ENCODE measurements around the gene NTM.

The NTM gene

DNA sequence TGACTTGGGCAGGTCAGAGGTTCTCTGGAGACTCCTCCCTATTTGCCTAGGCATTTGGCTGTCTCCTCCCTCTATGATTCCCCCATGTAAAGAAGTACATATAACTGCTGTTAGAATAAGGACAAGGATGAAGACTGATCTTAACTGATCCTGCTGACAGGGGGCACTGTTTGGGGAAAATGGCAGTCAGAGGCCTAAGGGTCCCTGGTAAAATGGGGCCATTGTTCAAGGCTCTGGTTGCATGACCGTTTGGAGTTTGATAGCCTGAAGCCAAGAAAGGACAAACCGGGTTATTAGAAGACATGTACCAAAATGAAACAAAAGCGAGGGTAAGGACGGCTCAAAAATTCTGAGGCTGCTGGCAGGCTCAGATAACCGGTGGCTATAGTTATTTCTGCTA, 712.2 kb downstream of the NTM start:
- H3K27ac ChIP-seq: no peak overlapping the region
- TF ChIP-seq, protein P1, sequence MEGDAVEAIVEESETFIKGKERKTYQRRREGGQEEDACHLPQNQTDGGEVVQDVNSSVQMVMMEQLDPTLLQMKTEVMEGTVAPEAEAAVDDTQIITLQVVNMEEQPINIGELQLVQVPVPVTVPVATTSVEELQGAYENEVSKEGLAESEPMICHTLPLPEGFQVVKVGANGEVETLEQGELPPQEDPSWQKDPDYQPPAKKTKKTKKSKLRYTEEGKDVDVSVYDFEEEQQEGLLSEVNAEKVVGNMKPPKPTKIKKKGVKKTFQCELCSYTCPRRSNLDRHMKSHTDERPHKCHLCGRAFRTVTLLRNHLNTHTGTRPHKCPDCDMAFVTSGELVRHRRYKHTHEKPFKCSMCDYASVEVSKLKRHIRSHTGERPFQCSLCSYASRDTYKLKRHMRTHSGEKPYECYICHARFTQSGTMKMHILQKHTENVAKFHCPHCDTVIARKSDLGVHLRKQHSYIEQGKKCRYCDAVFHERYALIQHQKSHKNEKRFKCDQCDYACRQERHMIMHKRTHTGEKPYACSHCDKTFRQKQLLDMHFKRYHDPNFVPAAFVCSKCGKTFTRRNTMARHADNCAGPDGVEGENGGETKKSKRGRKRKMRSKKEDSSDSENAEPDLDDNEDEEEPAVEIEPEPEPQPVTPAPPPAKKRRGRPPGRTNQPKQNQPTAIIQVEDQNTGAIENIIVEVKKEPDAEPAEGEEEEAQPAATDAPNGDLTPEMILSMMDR (conservative IDR thresholded peaks at IDR 0.05): no peak

DNA sequence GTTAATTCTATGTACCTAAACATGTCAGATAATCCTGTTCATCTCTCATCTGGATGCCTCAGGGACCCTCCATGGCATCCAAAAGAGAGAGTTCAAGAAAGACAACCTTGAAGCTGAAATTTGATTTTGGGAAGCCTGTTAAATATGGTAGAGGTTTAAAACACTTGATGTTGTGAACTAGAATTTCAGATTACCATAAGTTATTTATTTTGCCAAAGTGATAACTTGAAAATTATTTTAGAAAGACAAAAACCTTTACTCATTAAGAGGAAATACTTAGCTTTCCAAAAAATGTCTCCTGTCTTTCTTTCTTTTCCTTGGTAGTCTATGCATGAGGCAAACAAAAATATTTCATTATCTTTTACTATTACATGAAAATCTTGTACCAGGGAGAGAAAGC, 714.0 kb downstream of the NTM start:
- TF ChIP-seq, protein P1 (conservative IDR thresholded peaks at IDR 0.05): no peak
- H3K27ac ChIP-seq: no peak overlapping the region

DNA sequence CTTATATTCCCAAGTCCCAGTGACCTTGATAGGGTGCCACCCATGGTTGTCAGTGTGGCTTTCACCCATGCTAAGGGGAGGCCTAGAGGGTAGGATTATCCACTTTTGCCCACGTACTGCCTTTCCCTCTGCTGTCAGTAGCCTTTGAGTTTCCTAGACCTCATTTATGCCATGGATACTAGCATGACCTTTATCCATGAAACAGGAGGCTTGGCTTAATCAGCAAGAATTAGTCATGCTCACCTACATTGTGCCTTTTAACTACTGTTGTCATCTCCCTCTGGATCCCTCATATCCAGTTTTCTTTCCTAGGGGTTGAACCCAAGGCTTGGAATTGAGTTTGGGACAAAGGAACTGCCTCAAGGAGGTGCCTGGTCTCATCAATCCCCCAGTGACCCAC, 716.7 kb downstream of the NTM start:
- no peak overlapping the region for H3K27ac ChIP-seq
- TF ChIP-seq, protein P1 (conservative IDR thresholded peaks at IDR 0.05): no peak

DNA sequence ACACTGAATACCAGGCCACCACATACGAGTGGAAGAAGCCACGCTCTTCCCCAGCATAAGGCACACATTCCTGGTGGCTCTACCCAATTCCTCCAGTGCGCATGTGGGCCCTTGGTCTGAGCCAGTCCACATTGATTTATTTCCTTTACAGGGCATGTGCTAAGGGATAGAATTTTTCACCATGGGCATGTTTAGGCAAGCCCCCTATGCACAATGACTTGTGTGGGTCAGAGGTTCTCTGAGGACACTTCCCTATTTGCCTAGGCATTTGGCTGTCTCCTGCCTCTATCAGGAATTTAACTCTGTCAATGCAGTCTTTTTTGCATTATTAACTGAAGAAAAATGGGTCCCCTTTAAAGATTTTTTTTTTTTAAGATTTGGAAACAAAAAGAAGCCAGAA, 718.1 kb downstream of the NTM start:
- H3K27ac ChIP-seq: no peak overlapping the region
- TF ChIP-seq, protein P1 (conservative IDR thresholded peaks at IDR 0.05): no peak

DNA sequence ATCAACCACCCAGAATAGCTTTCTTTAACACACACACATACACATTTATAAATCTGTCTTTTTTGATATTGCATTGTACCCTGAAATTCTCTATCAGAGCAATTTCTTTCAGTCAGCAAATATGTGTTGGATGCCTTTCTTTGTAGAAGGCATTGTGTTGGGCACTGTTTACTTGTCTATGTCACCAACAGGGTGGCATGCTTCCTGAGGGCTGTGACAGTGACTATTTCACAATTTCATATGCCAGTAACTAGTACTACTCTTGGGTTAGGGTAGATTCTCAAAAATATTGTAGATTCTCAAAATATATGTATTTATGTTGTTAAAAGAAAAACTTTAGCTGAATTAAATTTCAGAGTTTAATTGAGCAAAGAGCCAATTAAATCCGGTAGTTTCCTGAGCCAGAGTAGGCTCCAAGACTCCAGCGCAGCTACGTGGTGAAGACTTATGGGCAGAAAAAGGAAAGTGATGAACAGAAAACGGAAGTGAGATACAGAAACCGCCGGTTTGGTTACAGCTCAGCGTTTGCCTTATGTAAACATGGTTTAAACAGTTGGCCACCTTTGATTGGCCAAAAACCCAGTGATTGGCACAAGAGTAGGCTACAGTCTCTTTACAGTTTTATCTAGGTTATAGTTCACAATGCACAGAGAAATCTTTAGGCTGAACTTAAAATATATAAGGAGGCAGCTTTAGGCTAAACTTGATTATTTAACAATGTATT, 723.3 kb downstream of the NTM start:
- no peak overlapping the region for H3K27ac ChIP-seq
- TF ChIP-seq, protein P1 (conservative IDR thresholded peaks at IDR 0.05): no peak

DNA sequence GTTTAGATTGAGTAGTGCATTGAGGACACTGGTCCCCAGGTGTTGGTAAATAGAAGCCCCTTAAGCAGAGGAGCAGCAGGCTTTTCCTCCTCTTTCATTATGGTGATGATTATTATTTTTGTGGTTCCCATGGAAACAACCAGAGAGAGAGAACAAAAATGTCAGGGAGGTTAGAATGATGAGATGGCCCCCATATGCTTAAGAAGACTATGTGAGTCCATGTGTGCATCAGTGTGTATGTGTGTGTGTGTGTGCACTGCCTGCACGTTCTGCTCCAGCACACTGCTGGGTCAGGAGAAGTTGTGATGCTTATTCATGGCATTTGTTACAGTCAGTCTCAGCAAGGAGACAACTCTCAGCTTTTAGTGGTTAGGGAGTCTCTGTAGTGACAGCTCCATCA, 724.2 kb downstream of the NTM start:
- TF ChIP-seq, protein P1 (conservative IDR thresholded peaks at IDR 0.05): no peak
- H3K27ac ChIP-seq: no peak overlapping the region

DNA sequence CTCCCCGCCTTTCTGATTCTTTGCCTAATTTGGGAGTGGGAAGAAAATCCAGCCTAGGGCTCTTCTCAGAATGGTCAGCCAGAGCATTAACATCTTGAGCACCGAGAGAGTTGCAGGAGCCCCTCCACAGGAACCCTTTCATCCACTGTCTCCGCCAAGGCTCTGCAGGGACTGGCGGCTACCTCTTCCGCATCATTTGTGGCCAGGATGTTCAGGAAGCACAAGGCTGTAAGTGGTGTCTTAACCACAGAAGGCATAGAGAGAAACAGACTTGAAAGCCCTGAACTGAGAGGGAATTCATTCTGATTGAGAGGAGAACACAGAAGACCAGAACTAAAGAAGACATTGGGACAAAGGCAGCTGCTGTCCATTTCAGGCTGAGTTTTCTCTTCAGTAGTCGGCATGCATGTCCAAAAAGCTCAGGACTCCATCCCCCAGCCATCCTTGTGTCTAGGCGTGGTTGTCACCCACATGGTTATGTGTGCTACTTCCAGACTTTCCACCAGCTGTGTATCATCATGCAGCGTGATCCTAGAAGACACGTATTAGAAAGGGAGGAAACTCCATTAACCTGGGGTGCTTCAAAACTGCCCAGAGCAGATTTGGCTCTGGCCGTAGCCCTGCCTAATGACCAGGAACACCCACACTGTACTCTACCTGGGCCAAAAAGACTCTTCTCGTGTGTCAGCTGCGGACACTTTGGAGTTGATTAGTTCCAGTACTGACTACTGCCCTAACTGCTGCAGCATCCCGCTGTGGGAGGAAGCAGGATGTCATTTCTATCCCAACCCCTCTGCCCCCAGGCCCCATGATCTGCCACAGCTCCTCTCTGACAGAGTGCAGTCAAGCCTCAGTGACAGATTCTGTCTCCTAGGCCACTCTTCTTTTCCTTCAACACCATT, 725.1 kb downstream of the NTM start:
- TF ChIP-seq, protein P1 (conservative IDR thresholded peaks at IDR 0.05): no peak
- no peak overlapping the region for H3K27ac ChIP-seq

All from VCaP (cell line).